Right forelimb (tissue), 1 donor: Measurements from ENCODE around the gene RAB11A.
"Not testable (repeated sequence)": the region's sequence is repeated elsewhere in the genome, so short reads cannot be mapped to it uniquely, and the experiment has no call there.

ENCODE experiments used
- DNase-seq: peaks from one replicate; pipeline ENCODE4 v3.0.0-alpha.2; 2018

RAB11A gene

GRCh38 chr15:65845826-65846519 is 23.3 kb upstream of the RAB11A start:
- DNase-seq, result no peak

- no peak for DNase-seq
Measured at GRCh38 chr15:65847989-65848388, 21.3 kb upstream of the RAB11A start.

GRCh38 chr15:65851981-65852380 is 17.3 kb upstream of the RAB11A start:
- DNase-seq, result no peak

GRCh38 chr15:65856821-65857455 is 12.4 kb upstream of the RAB11A start:
- no peak for DNase-seq

GRCh38 chr15:65857718-65858402 is 11.4 kb upstream of the RAB11A start:
- DNase-seq, result no peak

- DNase-seq, result no peak
Measured at GRCh38 chr15:65862682-65863081, 6.6 kb upstream of the RAB11A start.

- DNase-seq, result no peak
Measured at GRCh38 chr15:65863106-65863505, 6.2 kb upstream of the RAB11A start.

- no peak for DNase-seq
Measured at GRCh38 chr15:65867244-65867643, 2.0 kb upstream of the RAB11A start.

- DNase-seq, result not testable (repeated sequence)
Measured at GRCh38 chr15:65867933-65868332, 1.4 kb upstream of the RAB11A start.

- DNase-seq, result no peak
Measured at GRCh38 chr15:65868546-65869125, 655 bp upstream of the RAB11A start.

GRCh38 chr15:65869954-65870871 is 922 bp downstream of the RAB11A start:
- DNase-seq, result peak; percentile 59

GRCh38 chr15:65870889-65871533 is 1.7 kb downstream of the RAB11A start:
- no peak for DNase-seq

GRCh38 chr15:65871886-65872285 is 2.6 kb downstream of the RAB11A start:
- DNase-seq, result not testable (repeated sequence)

GRCh38 chr15:65872596-65872995 is 3.3 kb downstream of the RAB11A start:
- not testable (repeated sequence) for DNase-seq

- no peak for DNase-seq
Measured at GRCh38 chr15:65873256-65873655, 4.0 kb downstream of the RAB11A start.

GRCh38 chr15:65875458-65875857 is 6.2 kb downstream of the RAB11A start:
- no peak for DNase-seq

- DNase-seq, result no peak
Measured at GRCh38 chr15:65877749-65878148, 8.5 kb downstream of the RAB11A start.

- no peak for DNase-seq
Measured at GRCh38 chr15:65881766-65882434, 12.6 kb downstream of the RAB11A start.

GRCh38 chr15:65883571-65883970 is 14.3 kb downstream of the RAB11A start:
- no peak for DNase-seq

GRCh38 chr15:65884511-65884910 is 15.2 kb downstream of the RAB11A start:
- DNase-seq, result no peak

GRCh38 chr15:65885668-65886218 is 16.5 kb downstream of the RAB11A start:
- no peak for DNase-seq
